ENCODE data around the gene MAN1C1.

DNA sequence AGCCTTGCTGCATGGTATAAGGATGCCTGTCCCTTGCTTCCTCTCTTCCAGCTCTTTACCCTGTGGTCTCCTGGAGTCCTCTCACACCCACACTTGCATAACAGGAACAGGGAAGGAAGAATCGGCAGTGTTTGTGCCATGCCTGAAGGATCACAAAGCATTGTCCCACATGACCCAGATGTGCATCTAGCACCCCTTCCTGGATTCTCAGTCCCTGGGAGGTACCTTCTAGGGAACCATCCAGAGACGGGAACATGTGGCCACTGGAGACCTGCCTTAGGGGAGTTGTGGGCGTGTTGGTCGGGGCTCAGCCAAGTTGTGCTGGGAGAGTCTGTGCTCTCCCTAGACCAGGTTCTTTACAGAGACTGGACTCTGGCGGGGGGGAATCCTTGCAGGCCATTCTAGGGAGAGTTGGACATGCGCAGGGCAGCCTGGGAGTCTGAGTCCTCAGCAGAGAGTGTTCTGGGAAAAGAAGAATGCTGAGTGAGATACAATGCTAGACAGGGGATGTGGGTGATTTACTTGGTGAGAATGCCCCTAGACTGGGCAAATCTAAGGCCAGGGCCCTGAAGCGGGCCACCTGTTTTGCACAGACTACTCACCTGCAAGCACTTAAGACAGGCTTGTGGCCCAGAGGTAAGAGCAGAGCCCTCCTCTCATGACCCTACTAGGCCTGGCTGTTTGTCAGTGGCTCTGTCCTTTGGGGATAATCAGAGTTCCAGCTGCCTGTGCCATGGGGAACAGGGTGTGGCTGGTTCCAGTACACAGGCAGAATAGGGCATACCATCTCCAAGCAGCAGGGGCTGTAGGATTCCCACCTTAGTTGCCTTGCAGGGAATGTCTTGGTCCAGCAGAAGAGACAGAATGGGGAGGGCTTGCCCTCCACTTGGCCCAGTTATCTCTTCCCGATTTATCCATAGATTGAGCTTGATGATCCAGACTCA lies 89.8 kb downstream of the MAN1C1 start:
- TF ChIP-seq, protein P1, sequence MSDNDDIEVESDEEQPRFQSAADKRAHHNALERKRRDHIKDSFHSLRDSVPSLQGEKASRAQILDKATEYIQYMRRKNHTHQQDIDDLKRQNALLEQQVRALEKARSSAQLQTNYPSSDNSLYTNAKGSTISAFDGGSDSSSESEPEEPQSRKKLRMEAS (CRISPR knock-in tag; IDR thresholded peaks at IDR 0.05) = no peak
- TF ChIP-seq, protein P2, sequence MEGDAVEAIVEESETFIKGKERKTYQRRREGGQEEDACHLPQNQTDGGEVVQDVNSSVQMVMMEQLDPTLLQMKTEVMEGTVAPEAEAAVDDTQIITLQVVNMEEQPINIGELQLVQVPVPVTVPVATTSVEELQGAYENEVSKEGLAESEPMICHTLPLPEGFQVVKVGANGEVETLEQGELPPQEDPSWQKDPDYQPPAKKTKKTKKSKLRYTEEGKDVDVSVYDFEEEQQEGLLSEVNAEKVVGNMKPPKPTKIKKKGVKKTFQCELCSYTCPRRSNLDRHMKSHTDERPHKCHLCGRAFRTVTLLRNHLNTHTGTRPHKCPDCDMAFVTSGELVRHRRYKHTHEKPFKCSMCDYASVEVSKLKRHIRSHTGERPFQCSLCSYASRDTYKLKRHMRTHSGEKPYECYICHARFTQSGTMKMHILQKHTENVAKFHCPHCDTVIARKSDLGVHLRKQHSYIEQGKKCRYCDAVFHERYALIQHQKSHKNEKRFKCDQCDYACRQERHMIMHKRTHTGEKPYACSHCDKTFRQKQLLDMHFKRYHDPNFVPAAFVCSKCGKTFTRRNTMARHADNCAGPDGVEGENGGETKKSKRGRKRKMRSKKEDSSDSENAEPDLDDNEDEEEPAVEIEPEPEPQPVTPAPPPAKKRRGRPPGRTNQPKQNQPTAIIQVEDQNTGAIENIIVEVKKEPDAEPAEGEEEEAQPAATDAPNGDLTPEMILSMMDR (IDR thresholded peaks at IDR 0.05) = no peak
- TF ChIP-seq, protein P3, sequence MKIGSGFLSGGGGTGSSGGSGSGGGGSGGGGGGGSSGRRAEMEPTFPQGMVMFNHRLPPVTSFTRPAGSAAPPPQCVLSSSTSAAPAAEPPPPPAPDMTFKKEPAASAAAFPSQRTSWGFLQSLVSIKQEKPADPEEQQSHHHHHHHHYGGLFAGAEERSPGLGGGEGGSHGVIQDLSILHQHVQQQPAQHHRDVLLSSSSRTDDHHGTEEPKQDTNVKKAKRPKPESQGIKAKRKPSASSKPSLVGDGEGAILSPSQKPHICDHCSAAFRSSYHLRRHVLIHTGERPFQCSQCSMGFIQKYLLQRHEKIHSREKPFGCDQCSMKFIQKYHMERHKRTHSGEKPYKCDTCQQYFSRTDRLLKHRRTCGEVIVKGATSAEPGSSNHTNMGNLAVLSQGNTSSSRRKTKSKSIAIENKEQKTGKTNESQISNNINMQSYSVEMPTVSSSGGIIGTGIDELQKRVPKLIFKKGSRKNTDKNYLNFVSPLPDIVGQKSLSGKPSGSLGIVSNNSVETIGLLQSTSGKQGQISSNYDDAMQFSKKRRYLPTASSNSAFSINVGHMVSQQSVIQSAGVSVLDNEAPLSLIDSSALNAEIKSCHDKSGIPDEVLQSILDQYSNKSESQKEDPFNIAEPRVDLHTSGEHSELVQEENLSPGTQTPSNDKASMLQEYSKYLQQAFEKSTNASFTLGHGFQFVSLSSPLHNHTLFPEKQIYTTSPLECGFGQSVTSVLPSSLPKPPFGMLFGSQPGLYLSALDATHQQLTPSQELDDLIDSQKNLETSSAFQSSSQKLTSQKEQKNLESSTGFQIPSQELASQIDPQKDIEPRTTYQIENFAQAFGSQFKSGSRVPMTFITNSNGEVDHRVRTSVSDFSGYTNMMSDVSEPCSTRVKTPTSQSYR (CRISPR knock-in tag; IDR thresholded peaks at IDR 0.05) = no peak
- TF ChIP-seq, protein P4, sequence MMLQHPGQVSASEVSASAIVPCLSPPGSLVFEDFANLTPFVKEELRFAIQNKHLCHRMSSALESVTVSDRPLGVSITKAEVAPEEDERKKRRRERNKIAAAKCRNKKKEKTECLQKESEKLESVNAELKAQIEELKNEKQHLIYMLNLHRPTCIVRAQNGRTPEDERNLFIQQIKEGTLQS (CRISPR knock-in tag; conservative IDR thresholded peaks at IDR 0.05) = no peak
- TF ChIP-seq IRF2 (CRISPR knock-in tag; IDR thresholded peaks at IDR 0.05; ENCODE audit: borderline replicate concordance, low read depth) (no peak), JUN (CRISPR knock-in tag; IDR thresholded peaks at IDR 0.05) (no peak), SP1 (CRISPR knock-in tag; conservative IDR thresholded peaks at IDR 0.05) (no peak)

Measured in WTC11 (cell line).